NCI-H510A (cell line): Measurements from ENCODE around the gene BET1L.
"Not testable (repeated sequence)": the region's sequence is repeated elsewhere in the genome, so short reads cannot be mapped to it uniquely, and the experiment has no call there.

Experiments
- DNase-seq: peaks from one replicate; lab custom pipeline; 2025; lab: John Stamatoyannopoulos, UW

Gene BET1L

GRCh38 chr11:193481-193880 lies 13.7 kb downstream of the BET1L start:
- DNase-seq: not testable (repeated sequence)

GRCh38 chr11:192674-193128 lies 14.5 kb downstream of the BET1L start, which contains the start of gene SCGB1C1:
TSS of gene SCGB1C1 (plus strand) at chr11:193078. CDS start at chr11:193100, 22 bp downstream.
- not testable (repeated sequence) for DNase-seq

- DNase-seq: not testable (repeated sequence)
These were observed 15.4 kb downstream of the BET1L start for GRCh38 chr11:191490-192478.

GRCh38 chr11:190546-190945 lies 16.7 kb downstream of the BET1L start:
- not testable (repeated sequence) for DNase-seq

GRCh38 chr11:189843-190311 lies 17.3 kb downstream of the BET1L start:
- DNase-seq: not testable (repeated sequence)

- DNase-seq: not testable (repeated sequence)
These were observed 17.9 kb downstream of the BET1L start for GRCh38 chr11:189200-189783.

GRCh38 chr11:180242-180641 lies 27.0 kb downstream of the BET1L start:
- DNase-seq: not testable (repeated sequence)
